HepG2 (cell line): ENCODE results near the gene ZNF383. TPM values are rescaled to one million over a fixed set of nuclear protein-coding genes. Genes with fewer than 3 reads are reported as not detected.

Experiments
- BORCS8-MEF2B ChIP-seq: sonication (generic); formaldehyde crosslinking; IDR thresholded peaks from 2 replicates; pipeline ENCODE4 v1.8.0; 2022; ENCODE audit warnings: mild to moderate bottlenecking, missing genetic modification reagents
- CCAR2 ChIP-seq: fragments of 200-400 bp; formaldehyde crosslinking; optimal IDR thresholded peaks from 2 replicates; pipeline ENCODE3; 2018; ENCODE audit warnings: low read depth, mild to moderate bottlenecking, low read length, moderate library complexity
- CHD4 ChIP-seq: fragments of 200-600 bp; sonication (generic); IDR thresholded peaks from 2 replicates; pipeline ENCODE4 v1.7.0; 2017; ENCODE audit warnings: mild to moderate bottlenecking, low read length, borderline replicate concordance
- EZH2 ChIP-seq: conservative IDR thresholded peaks from 2 replicates; pipeline ENCODE4 v1.6.1; 2012; ENCODE audit warnings: mild to moderate bottlenecking, low read depth, low read length, moderate library complexity
- FOXO4 ChIP-seq: sonication (generic); formaldehyde crosslinking; conservative IDR thresholded peaks from 2 replicates; pipeline ENCODE4 v1.8.1; 2023; ENCODE audit warnings: missing genetic modification reagents
- GZF1 ChIP-seq: sonication (generic); formaldehyde crosslinking; IDR thresholded peaks from 2 replicates; pipeline ENCODE4 v1.5.1; 2020; ENCODE audit warnings: mild to moderate bottlenecking, missing genetic modification reagents
- IRF9 ChIP-seq: sonication (generic); formaldehyde crosslinking; IDR thresholded peaks from 2 replicates; pipeline ENCODE4 v1.8.0; 2022; ENCODE audit warnings: missing genetic modification reagents, mild to moderate bottlenecking, borderline replicate concordance
- KLF6 ChIP-seq: IDR thresholded peaks from 2 replicates; pipeline ENCODE4 v1.8.0; 2016; ENCODE audit warnings: missing biosample characterization, missing genetic modification reagents
- MAX ChIP-seq: IDR thresholded peaks from 2 replicates; pipeline ENCODE4 v1.6.1; 2012; ENCODE audit warnings: inconsistent platforms
- MTERF4 ChIP-seq: sonication (generic); formaldehyde crosslinking; IDR thresholded peaks from 2 replicates; pipeline ENCODE4 v1.8.0; 2023; ENCODE audit warnings: mild to moderate bottlenecking, missing genetic modification reagents
- NR2C2 ChIP-seq: sonication (generic); formaldehyde crosslinking; IDR thresholded peaks from 2 replicates; pipeline ENCODE4 v1.4.0; 2020; ENCODE audit warnings: missing genetic modification reagents, mild to moderate bottlenecking, moderate library complexity, borderline replicate concordance
- RBAK ChIP-seq: sonication (generic); formaldehyde crosslinking; IDR thresholded peaks from 2 replicates; pipeline ENCODE4 v1.5.1; 2020; ENCODE audit warnings: mild to moderate bottlenecking, missing genetic modification reagents
- RCOR2 ChIP-seq: IDR thresholded peaks from 2 replicates; pipeline ENCODE4 v1.6.1; 2016; ENCODE audit warnings: missing biosample characterization, missing genetic modification reagents
- SMAD1 ChIP-seq: sonication (generic); formaldehyde crosslinking; IDR thresholded peaks from 2 replicates; pipeline ENCODE4 v1.4.0; 2020; ENCODE audit warnings: missing genetic modification reagents, low read depth, mild to moderate bottlenecking, borderline replicate concordance
- SOX6 ChIP-seq, 2 experiments: fragments of 450-650 bp in 1 of 2; sonication (generic) in 1 of 2; formaldehyde crosslinking in 1 of 2; IDR thresholded peaks; 2 replicates each; pipeline versions ENCODE4 v1.4.0 to v1.6.1; 2017 to 2020; ENCODE audit warnings: antibody characterized with exemption in 1 of 2, mild to moderate bottlenecking in 1 of 2, missing genetic modification reagents in 1 of 2
- TBP ChIP-seq: sonication (generic); formaldehyde crosslinking; IDR thresholded peaks from 2 replicates; pipeline ENCODE4 v1.5.0; 2020; ENCODE audit warnings: missing genetic modification reagents
- TP53 ChIP-seq: sonication (generic); formaldehyde crosslinking; conservative IDR thresholded peaks from 2 replicates; pipeline ENCODE4 v1.4.0; 2020; ENCODE audit warnings: missing genetic modification reagents
- ZFP82 ChIP-seq: sonication (generic); formaldehyde crosslinking; IDR thresholded peaks from 2 replicates; pipeline ENCODE4 v1.5.1; 2020; ENCODE audit warnings: mild to moderate bottlenecking, missing genetic modification reagents, borderline replicate concordance
- ZFY ChIP-seq: sonication (generic); formaldehyde crosslinking; IDR thresholded peaks from 2 replicates; pipeline ENCODE4 v1.4.0; 2020; ENCODE audit warnings: missing genetic modification reagents
- ZNF18 ChIP-seq: sonication (generic); formaldehyde crosslinking; IDR thresholded peaks from 2 replicates; pipeline ENCODE4 v1.8.0; 2022; ENCODE audit warnings: mild to moderate bottlenecking, missing genetic modification reagents; ENCODE audit not compliant: insufficient replicate concordance
- ZNF317 ChIP-seq: sonication (generic); formaldehyde crosslinking; IDR thresholded peaks from 2 replicates; pipeline ENCODE4 v1.5.0; 2020; ENCODE audit warnings: mild to moderate bottlenecking, missing genetic modification reagents
- ZNF629 ChIP-seq: sonication (generic); formaldehyde crosslinking; conservative IDR thresholded peaks from 2 replicates; pipeline ENCODE4 v1.5.0; 2020; ENCODE audit warnings: missing genetic modification reagents
- ZNF703 ChIP-seq: sonication (generic); formaldehyde crosslinking; IDR thresholded peaks from 2 replicates; pipeline ENCODE4 v1.5.1; 2020; ENCODE audit warnings: missing genetic modification reagents, mild to moderate bottlenecking, moderate library complexity, borderline replicate concordance
- ZNF766 ChIP-seq: sonication (generic); formaldehyde crosslinking; IDR thresholded peaks from 2 replicates; pipeline ENCODE4 v1.5.0; 2020; ENCODE audit warnings: missing genetic modification reagents, borderline replicate concordance
- ZNF816 ChIP-seq: sonication (generic); formaldehyde crosslinking; IDR thresholded peaks from 2 replicates; pipeline ENCODE4 v1.8.0; 2022; ENCODE audit warnings: missing genetic modification reagents, mild to moderate bottlenecking, borderline replicate concordance
- polyA plus RNA-seq, 8 experiments: library from polyadenylated mRNA; depleted of rRNA in 3 of 8; stranded (reverse) in 7 of 8; unstranded in 1 of 8; fragments of >200 nt; fragmentation: Illumina TruSeq in 4 of 8; extraction: Trizol in 4 of 8; gene quantifications; 2 replicates each; pipeline versions ENCODE4 v1.2.1 to v1.2.3, GENCODE V29; 2011 to 2016; ENCODE audit warnings: low read depth in 4 of 8, missing spikeins in 1 of 8, mixed read lengths in 1 of 8; ENCODE audit not compliant: insufficient read depth in 1 of 8
- total RNA-seq, 5 experiments: library from RNA; depleted of rRNA; stranded (reverse); fragments of >200 nt; fragmentation: Illumina TruSeq; extraction: Trizol; gene quantifications; 2 replicates each; pipeline ENCODE4 v1.2.3, GENCODE V29; 2016; ENCODE audit warnings: low read depth in 1 of 5

Gene ZNF383
- total and polyA plus RNA-seq, 2 of the 13 experiments (the other 11 are each of a cell fraction or from before 2014, with no cell fraction given): 2.6 to 4.1 TPM

GRCh38 chr19:37217775-37218591 lies at the start of gene ZNF383 (continued):
- TF ChIP-seq SOX6 (IDR thresholded peaks at IDR 0.05) (no peak), SOX6 (CRISPR knock-in tag; IDR thresholded peaks at IDR 0.05) (no peak; the same call in none of the 2 replicates), ZNF317 (CRISPR knock-in tag) (peak; percentile 68), CCAR2 (no peak), MAX (peak; percentile 67), GZF1 (CRISPR knock-in tag) (no peak), ZNF766 (CRISPR knock-in tag) (no peak), TP53 (CRISPR knock-in tag) (no peak), TBP (no peak), ZNF629 (CRISPR knock-in tag) (0 out of 2 replicates have a peak, but pooled peaks have one; percentile 12), ZNF703 (CRISPR knock-in tag) (peak; percentile 75; the same call in 1 of the 2 replicates), KLF6 (CRISPR knock-in tag) (no peak), ZFY (CRISPR knock-in tag) (peak; percentile 89), ZNF18 (CRISPR knock-in tag) (no peak), SMAD1 (CRISPR knock-in tag) (peak; percentile 88; the same call in 1 of the 2 replicates), IRF9 (CRISPR knock-in tag) (peak; percentile 93; the same call in 1 of the 2 replicates), RCOR2 (CRISPR knock-in tag) (no peak), BORCS8-MEF2B (CRISPR knock-in tag) (peak; percentile 28; the same call in 1 of the 2 replicates), RBAK (CRISPR knock-in tag) (no peak), ZFP82 (no peak), FOXO4 (no peak), CHD4 (peak; percentile 54; the same call in 1 of the 2 replicates), NR2C2 (peak; percentile 93), MTERF4 (CRISPR knock-in tag) (no peak), EZH2 (no peak), ZNF816 (CRISPR knock-in tag) (no peak)
